LNCaP clone FGC (cell line): ENCODE data around the gene RNF208.

Experiments
- DNase-seq: peaks from one replicate; pipeline ENCODE4 v3.0.0-alpha.2; 2011; ENCODE audit warnings: low read depth
- H3K4me3 ChIP-seq: 2 replicates; pipeline ENCODE4 v1.5.1; 2011; ENCODE audit warnings: mild to moderate bottlenecking, low read depth, low read length, control low read depth
- TF ChIP-seq, protein P1 (sequence below): IDR thresholded peaks from 2 replicates; pipeline ENCODE4 v1.5.1; 2012; ENCODE audit warnings: mild to moderate bottlenecking; ENCODE audit not compliant: control insufficient read depth, insufficient read depth; ENCODE audit errors: extremely low read depth

The RNF208 gene

DNA sequence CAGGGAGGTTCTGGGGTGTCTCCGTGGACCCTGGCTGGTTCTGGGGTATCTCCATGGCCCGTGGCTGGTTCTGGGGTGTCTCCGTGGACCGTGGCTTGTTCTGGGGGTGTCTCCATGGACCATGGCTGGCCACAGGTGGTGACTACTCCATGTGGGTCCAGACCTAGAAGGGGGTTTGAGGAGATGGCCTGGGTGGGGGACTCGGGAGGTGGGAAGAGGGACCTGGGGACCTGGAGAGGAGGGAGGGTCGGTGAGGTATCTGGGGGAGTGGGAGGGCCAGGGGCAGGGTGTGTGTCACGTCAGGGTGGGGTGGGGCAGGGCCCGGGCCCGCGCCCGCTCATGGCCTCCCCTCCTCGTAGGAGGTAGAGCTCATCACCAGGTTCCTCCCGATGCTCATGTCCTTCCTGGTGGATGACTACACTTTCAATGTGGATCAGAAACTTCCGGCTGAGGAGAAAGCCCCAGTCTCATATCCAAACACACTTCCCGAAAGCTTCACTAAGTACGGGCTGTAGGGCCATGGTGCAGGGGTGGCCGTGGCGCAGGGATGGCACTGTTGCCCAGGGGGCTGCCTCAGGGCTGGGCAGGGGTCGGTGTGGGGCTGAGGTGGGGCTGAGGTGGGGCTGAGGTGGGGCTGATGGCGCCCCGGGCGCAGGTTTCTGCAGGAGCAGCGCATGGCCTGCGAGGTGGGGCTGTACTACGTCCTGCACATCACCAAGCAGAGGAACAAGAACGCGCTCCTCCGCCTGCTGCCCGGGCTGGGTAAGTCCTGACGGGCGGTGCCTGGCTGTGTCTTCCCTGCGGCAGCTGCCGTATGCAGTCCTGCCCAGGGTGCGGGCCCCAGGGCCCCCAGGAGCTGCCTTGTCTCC is 44.8 kb upstream of the RNF208 start:
- no peak overlapping the region for H3K4me3 ChIP-seq

GRCh38 chr9:137266162-137266527 is 44.1 kb upstream of the RNF208 start:
- DNase-seq = no peak
- TF ChIP-seq, protein P1, sequence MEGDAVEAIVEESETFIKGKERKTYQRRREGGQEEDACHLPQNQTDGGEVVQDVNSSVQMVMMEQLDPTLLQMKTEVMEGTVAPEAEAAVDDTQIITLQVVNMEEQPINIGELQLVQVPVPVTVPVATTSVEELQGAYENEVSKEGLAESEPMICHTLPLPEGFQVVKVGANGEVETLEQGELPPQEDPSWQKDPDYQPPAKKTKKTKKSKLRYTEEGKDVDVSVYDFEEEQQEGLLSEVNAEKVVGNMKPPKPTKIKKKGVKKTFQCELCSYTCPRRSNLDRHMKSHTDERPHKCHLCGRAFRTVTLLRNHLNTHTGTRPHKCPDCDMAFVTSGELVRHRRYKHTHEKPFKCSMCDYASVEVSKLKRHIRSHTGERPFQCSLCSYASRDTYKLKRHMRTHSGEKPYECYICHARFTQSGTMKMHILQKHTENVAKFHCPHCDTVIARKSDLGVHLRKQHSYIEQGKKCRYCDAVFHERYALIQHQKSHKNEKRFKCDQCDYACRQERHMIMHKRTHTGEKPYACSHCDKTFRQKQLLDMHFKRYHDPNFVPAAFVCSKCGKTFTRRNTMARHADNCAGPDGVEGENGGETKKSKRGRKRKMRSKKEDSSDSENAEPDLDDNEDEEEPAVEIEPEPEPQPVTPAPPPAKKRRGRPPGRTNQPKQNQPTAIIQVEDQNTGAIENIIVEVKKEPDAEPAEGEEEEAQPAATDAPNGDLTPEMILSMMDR = no peak
- no peak overlapping the region for H3K4me3 ChIP-seq

More for the DNA sequence above, 44.8 kb upstream of the RNF208 start:
- DNase-seq = no peak
- TF ChIP-seq, protein P1 = no peak

GRCh38 chr9:137265496-137266161 is 43.6 kb upstream of the RNF208 start:
- DNase-seq = no peak
- no peak overlapping the region for H3K4me3 ChIP-seq
- TF ChIP-seq, protein P1 = no peak

DNA sequence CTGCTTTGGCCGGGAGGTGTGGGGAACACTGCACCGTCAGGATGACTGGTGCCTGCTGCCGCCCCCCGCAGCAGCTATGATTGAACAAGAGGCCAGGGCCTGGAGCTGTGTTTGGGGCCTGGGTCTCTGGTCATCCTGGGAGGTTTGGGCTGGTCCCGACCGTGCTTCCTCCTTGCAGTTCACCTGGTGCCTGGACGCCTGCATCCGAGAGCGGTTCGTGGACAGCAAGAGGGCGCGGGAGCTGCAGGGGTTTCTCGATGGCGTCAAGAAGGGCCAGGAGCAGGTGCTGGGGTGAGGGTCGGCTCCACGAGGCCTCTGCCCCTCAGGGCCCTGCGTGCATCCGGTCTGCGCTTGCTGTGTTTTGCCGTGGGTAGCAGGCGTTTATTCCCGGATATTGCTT is 42.0 kb upstream of the RNF208 start:
- TF ChIP-seq, protein P1 = no peak
- no peak overlapping the region for H3K4me3 ChIP-seq
- DNase-seq = no peak

- TF ChIP-seq, protein P1 = no peak
- DNase-seq = no peak
- no peak overlapping the region for H3K4me3 ChIP-seq
These were observed 41.5 kb upstream of the RNF208 start for GRCh38 chr9:137263506-137263905.

GRCh38 chr9:137262909-137263285 is 40.9 kb upstream of the RNF208 start:
- TF ChIP-seq, protein P1 = no peak
- DNase-seq = no peak
- no peak overlapping the region for H3K4me3 ChIP-seq
